KMS-11 (cell line): ENCODE results near the gene TTYH1.

Experiments used
- H2AFZ ChIP-seq: fragments of 200-600 bp; sonication (generic); 2 replicates; pipeline ENCODE4 v1.6.1; 2016; ENCODE audit warnings: antibody characterized with exemption, mixed run types, low read depth
- H3K27ac ChIP-seq: fragments of 200-600 bp; sonication (generic); 2 replicates; pipeline ENCODE4 v1.6.1; 2016; ENCODE audit warnings: mild to moderate bottlenecking, mixed run types
- H3K27me3 ChIP-seq: fragments of 200-600 bp; sonication (generic); 2 replicates; pipeline ENCODE4 v1.6.1; 2017; ENCODE audit warnings: mild to moderate bottlenecking, low read depth, mixed run types, moderate library complexity; ENCODE audit not compliant: insufficient read depth
- H3K36me3 ChIP-seq: fragments of 200-600 bp; sonication (generic); 2 replicates; pipeline ENCODE4 v1.6.1; 2017; ENCODE audit warnings: mild to moderate bottlenecking, mixed run types; ENCODE audit not compliant: insufficient read depth
- H3K4me1 ChIP-seq: fragments of 200-600 bp; sonication (generic); 2 replicates; pipeline ENCODE4 v1.6.1; 2016; ENCODE audit warnings: mild to moderate bottlenecking, low read depth, mixed run types; ENCODE audit not compliant: poor library complexity, severe bottlenecking
- H3K4me2 ChIP-seq: fragments of 200-600 bp; sonication (generic); 2 replicates; pipeline ENCODE4 v1.7.0; 2016; ENCODE audit warnings: mild to moderate bottlenecking, mixed run types
- H3K4me3 ChIP-seq: fragments of 200-600 bp; sonication (generic); IDR thresholded peaks from 2 replicates; pipeline ENCODE4 v1.6.1; 2017; ENCODE audit warnings: low read depth, low read length, mixed read lengths; ENCODE audit not compliant: insufficient read depth
- H3K79me2 ChIP-seq: fragments of 200-600 bp; sonication (generic); 2 replicates; pipeline ENCODE4 v1.6.1; 2016; ENCODE audit warnings: low read depth, mixed run types; ENCODE audit not compliant: insufficient read depth
- H3K9ac ChIP-seq: fragments of 200-600 bp; sonication (generic); 2 replicates; pipeline ENCODE4 v1.6.1; 2016; ENCODE audit warnings: mild to moderate bottlenecking, mixed run types
- H4K20me1 ChIP-seq: fragments of 200-600 bp; sonication (generic); 2 replicates; pipeline ENCODE4 v1.6.1; 2016; ENCODE audit warnings: mild to moderate bottlenecking, mixed run types; ENCODE audit not compliant: insufficient read depth
- TF ChIP-seq, protein P1 (sequence below): fragments of 200-600 bp; sonication (generic); conservative IDR thresholded peaks from 2 replicates; pipeline ENCODE4 v1.6.1; 2017; ENCODE audit warnings: low read depth, mild to moderate bottlenecking, antibody characterized with exemption, low read length, moderate library complexity, mixed read lengths

TTYH1 gene

DNA sequence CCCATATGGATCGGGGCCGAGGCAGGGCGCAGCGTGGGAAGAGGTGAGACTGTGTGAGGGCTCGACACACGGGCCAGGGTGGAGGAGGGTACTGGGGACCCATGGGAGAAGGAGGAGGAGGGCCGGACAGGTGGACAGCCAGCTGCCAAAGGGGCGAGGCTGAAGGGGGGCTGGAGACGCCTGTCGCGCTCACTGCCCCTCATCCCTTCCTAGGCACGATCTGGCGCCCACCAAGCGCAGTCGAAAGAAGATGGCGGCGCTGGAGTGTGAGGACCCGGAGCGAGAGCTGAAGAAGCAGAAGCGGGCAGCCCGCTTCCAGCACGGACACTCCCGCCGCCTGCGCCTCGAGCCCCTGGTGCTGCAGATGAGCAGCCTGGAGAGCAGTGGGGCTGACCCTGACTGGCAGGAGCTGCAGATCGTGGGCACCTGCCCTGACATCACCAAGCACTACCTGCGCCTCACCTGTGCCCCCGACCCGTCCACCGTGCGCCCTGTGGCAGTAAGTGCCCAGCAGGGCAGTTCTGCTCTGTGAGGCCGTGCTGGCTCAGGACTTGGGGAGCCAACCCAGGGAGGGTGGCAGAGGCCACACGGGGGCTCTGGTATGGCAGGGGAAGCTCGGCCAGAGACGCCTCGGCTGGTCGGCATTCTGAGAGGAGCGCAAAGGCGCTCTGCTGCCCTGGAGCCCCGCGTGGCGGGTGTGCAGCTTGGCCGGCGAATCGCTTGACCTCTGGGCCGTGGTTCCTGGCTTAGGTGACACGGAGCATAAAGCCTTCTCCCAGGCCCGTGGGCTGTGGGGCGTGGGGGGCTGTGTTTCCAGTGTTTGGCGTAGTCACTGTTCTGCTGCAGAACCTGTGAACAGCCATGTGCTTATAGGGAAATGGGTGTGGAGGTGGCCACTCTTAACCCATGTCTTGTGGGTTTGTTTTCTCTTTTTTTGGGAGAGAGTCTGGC, 41.4 kb downstream of the TTYH1 start:
- H3K9ac ChIP-seq = no peak overlapping the region
- H3K27me3 ChIP-seq = no peaks in the 10 kb centered on the region
- H4K20me1 ChIP-seq = peaks cover 9% of the 10 kb centered on the region; the same call in 1 of the 2 replicates
- peaks cover 57% of the 10 kb centered on the region for H3K79me2 ChIP-seq
- H3K4me2 ChIP-seq = no peak overlapping the region
- H2AFZ ChIP-seq = no peak overlapping the region
- H3K4me1 ChIP-seq = peaks cover 5% of the 10 kb centered on the region
- H3K36me3 ChIP-seq = peaks cover 28% of the 10 kb centered on the region; the same call in 1 of the 2 replicates
- TF ChIP-seq, protein P1, sequence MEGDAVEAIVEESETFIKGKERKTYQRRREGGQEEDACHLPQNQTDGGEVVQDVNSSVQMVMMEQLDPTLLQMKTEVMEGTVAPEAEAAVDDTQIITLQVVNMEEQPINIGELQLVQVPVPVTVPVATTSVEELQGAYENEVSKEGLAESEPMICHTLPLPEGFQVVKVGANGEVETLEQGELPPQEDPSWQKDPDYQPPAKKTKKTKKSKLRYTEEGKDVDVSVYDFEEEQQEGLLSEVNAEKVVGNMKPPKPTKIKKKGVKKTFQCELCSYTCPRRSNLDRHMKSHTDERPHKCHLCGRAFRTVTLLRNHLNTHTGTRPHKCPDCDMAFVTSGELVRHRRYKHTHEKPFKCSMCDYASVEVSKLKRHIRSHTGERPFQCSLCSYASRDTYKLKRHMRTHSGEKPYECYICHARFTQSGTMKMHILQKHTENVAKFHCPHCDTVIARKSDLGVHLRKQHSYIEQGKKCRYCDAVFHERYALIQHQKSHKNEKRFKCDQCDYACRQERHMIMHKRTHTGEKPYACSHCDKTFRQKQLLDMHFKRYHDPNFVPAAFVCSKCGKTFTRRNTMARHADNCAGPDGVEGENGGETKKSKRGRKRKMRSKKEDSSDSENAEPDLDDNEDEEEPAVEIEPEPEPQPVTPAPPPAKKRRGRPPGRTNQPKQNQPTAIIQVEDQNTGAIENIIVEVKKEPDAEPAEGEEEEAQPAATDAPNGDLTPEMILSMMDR = no peak
- H3K4me3 ChIP-seq = no peak overlapping the region
- no peak overlapping the region for H3K27ac ChIP-seq

DNA sequence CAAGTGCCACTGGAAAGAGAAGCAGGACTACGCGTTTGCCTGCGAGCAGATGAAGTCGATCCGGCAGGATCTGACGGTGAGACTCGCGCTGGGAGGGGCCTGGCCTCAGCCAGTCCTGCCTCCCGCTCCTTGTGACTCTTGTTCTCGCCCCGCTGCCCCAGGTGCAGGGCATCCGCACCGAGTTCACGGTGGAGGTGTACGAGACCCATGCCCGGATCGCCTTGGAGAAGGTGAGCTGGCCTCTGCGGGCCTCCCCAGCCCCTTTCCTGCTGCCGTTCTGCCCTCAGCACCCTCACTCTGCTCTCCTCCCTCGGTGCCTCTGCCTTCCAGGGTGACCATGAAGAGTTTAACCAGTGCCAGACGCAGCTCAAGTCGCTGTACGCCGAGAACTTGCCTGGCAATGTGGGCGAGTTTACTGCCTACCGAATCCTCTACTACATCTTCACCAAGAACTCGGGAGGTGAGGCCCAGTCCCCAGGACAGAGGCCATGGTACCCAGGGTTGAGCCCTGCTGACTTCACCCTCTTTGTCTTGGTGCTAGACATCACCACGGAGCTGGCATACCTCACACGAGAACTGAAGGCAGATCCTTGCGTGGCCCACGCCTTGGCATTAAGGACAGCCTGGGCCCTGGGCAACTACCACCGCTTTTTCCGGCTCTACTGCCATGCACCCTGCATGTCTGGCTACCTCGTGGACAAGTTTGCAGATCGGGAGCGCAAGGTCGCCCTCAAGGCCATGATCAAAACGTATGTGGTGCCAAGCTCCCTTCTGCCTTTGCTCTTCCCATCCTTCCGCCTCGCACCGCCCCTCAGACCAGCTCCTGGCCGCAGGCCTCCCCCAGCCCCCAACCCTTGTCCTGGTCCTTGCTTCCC, 42.7 kb downstream of the TTYH1 start:
- Histone ChIP-seq H3K27ac (no peak overlapping the region), H3K4me1 (peaks cover 7% of the 10 kb centered on the region), H2AFZ (no peak overlapping the region), H3K79me2 (peaks cover 56% of the 10 kb centered on the region), H4K20me1 (no peaks in the 10 kb centered on the region), H3K4me3 (no peak overlapping the region), H3K4me2 (no peak overlapping the region), H3K9ac (no peak overlapping the region), H3K27me3 (no peaks in the 10 kb centered on the region), H3K36me3 (peaks cover 22% of the 10 kb centered on the region; the same call in 1 of the 2 replicates)
- TF ChIP-seq, protein P1 = no peak

DNA sequence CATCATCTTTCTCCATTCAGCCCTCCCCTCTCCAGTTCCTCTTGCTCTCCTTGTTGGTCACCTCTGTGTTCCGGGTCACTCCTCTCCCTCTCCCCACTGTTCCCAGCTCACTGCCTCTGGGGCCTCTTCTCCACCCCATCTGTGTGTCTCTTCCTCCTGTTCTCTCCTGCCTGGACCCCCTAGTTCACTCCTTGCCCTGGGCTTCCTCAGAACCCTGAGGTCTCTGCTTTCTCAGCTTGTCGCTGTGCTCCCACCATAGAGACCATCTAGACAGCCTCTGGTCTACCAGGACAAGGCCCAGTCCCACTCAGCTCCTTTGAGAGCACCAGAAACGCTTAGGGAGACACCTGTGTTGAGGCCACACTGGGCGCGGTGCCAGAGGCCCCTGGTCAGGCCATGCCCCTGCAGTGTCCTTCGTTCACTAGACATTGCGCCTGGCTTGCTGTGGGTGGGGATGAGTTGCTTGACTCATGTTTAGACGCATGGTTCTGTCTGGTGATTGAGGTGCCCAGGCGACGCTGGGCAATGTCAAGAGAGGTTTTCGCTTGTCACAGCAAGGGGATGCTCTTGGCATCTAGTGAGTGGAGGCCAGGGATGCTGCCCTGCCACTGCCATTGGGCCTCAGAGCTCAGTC, 43.5 kb downstream of the TTYH1 start:
- Histone ChIP-seq H3K4me3 (no peak overlapping the region), H3K27ac (no peak overlapping the region), H3K9ac (no peak overlapping the region), H3K79me2 (peaks cover 48% of the 10 kb centered on the region), H3K36me3 (peaks cover 17% of the 10 kb centered on the region; the same call in 1 of the 2 replicates), H3K27me3 (no peaks in the 10 kb centered on the region), H4K20me1 (no peaks in the 10 kb centered on the region), H2AFZ (no peak overlapping the region), H3K4me1 (peaks cover 7% of the 10 kb centered on the region), H3K4me2 (no peak overlapping the region)
- TF ChIP-seq, protein P1 = no peak
